CD1c-positive myeloid dendritic cell (primary cell): ENCODE data around the gene NT5DC2.
A peak's percentile ranks its signal among the peaks of the same experiment; 100 is the strongest.

Source experiments
- DNase-seq: peaks from one replicate; pipeline ENCODE4 v3.0.0-alpha.2; 2016; ENCODE audit errors: extremely low spot score

Gene NT5DC2

DNA sequence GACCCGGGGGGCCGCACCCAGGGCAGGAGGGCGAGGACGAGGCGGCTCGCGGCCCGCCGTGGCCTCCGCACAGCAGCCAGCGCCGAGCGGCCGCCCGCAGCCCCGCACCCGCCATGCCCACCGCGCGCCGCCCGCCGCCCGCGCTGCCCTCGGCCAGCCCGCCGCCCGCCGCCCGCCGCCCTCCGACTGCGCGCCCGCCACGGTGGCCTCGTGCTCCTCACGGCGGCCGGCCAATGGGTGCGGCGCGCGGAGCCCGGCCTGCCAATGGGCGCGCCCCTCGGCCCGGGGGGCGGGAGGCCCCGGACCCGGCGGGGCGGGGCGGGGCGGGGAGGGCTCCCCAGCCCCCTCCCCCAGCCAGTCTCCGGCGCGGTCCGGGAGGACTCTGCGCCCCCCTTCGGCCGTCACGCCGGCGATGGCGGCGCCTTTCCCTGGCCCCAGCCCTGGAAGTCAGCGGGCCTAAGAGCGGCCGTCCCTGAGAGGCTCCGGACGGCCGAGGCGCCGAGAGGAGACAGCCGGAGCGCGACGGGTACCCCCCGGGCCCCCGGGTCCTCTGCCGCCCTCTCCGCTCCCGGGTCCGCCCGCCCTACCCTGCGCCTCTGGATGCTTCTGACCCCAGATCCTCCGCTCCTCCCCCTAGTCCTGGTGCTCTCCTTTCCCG is at the start of gene NT5DC2:
TSS of gene NT5DC2 (minus strand) at position 235 of the 658 bp plus-strand sequence. CDS start at position 115, 120 bp downstream.
- peak; percentile 79 for DNase-seq

DNA sequence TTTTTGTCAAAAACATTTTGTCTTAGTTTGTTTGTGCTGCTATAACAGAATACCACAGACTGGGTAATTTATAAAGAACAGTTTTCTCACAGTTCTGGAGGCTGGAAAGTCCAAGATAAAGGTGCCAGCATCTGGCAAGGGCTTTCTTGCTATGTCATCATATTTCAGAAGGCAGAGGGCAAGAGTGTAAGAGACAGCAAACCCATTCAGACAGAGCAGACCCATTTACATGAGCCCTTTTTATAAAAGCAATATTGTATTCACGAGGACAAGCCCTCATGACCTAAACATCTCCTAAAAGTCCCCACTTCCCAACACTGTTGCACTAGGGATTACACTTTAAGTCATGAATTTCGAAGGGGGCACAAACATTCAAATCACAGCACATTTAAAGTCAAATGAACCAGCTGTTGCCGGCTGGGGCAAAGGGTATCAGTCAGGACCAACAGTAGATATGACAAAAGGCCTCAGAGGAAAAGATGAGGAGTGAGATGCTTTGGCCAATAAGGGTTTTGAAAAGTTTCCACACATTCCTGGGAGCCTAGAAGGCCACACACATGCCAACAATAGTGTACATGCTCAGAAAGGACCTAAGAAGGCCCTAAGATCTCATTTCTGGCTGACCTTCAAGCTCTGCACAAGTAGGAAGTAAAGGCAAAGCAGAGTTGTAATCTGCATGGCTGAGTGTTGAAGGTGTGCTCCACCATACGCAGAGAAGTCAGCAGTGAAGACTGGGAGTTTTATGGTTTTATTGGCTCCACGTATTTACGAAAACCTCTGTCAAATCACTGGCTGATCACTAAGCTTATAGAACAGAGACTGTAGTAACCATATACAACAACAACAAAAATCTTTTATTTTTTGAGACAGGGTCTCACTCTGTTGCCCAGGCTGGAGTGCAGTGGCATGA is 40.7 kb upstream of the NT5DC2 start:
- no peak for DNase-seq

DNA sequence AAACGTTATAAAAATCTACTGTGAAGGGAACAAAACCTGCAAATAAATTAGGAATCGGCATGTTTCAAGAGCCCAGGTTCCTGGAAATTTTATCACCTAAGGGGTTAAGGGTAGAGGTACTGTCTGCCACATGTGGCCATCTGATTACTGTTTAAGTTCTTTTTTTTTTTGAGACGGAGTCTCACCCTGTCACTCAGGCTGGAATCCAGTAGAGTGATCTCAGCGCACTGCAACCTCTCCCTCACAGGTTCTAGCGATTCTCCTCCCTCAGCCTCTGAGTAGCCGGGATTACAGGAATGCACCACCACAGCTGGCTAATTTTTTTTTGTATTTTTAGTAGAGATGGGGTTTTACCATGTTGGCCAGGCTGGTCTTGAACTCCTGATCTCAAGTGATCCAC is 38.6 kb upstream of the NT5DC2 start:
- no peak for DNase-seq

DNA sequence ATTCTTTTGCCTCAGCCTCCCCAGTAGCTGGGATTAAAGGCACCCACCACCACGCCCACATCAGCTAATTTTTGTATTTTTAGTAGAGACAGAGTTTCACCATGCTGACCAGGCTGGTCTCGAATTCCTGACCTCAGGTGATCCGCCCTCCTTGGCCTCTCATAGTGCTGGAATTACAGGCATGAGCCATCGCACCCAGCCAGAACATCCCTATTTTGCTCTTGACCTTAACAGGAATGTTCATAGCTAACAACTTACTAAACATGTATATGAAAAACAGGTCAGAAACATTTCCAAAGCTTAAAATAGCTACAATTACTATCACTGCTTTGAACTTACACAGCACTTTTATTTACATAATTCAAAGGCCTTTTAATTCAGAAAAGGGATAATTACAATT is 36.4 kb upstream of the NT5DC2 start:
- DNase-seq, result no peak

DNA sequence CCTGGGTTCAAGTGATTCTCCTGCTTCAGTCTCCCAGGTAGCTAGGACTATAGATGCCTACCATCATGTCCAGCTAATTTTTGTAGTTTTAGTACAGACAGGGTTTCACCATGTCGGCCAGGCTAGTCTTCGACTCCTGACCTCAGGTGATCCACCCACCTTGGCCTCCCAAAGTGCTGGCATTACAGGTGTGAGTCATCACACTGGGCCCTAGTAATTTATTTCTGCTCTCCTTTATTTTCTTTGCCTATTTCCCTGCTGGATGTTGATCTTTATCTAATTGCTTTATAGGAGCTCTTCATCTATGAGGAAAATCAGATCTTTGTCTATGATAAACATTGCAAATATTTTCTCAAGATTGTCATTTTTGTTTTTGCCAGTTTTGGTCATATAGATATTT is 34.4 kb upstream of the NT5DC2 start:
- no peak for DNase-seq

DNA sequence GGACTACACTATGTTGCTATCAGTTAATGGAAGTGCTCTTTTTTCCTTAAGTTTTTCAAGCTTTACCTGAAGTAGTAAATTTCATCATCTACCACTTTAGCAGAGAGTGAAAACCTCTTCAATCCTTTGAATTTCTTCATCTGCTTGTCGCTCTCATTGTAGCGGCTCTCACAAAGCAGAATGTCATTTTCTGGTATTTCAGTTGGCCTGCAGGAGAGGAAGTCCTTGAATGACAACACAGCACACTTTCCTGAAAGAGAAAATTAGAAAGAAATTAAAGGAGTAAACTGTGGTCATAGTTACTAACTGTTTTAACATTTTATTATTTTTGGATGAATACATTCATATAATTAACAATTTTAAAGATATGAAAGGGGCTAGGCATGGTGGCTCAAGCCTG is 30.3 kb upstream of the NT5DC2 start:
- DNase-seq, result no peak

DNA sequence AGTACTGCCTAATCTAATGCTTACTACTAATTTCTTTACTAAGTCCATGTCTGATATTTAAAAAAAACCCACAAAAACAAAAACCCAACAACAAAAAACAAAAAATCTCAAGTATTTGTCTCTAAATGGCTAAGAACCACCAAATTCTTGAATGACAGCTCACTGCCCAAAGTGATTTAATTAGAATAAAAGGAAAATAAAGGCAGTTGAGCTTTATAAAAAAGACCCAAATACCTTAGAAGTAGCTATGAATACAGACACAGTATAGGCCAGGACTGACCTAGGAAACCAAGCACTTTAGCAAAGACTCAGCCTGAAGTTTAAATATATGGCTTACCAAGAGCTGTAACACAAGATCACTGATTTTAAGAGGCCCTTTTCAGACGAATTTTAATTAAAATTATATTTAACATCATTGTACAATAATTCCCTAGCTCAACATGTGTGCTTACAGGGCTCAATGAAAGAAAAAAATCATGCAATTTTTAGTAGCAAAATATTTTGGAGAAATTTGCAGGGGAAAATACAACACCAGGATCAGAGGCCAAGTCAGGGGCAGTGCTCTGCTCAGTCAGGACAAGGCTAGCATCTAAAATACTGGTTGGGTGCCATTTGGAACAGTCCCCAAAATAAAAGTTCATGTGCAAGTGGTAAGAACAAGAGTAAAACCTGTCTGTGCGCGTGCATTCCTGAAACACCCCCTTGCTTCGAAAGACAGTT is 27.5 kb upstream of the NT5DC2 start:
- no peak for DNase-seq

DNA sequence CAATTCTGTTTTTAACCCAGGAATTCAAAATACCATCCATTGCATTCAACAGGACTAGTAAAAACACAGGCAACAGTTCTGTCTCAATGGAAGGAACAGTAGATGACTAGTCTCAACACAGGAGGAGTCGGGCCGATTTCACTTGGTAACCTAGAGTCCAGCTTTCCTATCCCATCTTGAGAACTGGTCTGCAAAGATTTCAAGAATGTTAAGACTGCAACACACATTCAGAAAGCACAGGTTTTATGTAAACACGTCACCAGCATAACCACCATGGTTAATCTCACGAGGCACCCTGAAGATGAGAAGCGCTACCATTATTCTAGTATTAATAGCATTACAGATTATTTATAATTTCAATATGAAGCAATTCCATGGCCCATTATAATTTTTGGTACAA is 24.8 kb upstream of the NT5DC2 start:
- DNase-seq, result no peak

DNA sequence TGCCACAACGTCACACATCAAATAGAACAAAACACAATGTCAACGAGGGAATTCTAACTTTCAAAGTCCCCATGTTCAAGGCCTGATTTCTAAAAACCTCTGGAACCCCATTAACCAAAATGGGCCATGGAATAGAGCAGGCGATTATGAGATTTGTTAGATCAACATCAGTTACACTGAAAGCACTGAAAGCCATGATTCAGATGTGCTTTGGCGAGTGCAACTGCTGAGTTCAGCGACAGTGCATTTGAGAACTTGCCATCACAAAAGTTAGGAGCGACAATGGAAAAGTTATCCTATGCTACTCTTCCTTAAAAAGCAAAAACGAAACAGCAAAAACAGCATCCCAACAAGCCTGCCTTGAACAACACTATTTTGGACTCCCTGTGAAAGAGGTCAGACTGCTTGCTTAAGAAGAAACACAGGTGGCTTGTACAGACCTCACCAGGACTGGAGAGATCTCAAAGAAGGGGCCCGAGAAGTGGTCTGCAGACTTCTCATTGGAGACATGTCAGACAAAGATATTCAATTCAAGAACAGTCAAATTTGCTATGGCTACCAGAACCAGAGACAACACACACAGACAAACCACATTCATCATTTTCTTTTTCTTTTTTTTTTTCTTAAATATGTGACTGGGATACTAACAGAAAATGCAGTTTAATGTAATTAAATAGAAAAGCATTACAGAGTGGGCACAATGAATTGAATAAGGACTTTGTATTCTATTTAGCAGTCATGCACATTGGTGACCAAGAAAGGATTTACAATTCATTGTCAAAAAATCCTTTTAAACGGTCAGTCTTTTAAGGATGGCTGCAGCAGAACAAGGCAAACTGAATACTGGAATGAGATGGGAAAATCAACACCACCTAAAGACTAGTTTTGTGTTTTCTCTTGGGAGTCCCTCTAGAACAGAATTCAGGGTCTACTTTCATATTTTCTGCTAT is 23.6 kb upstream of the NT5DC2 start:
- DNase-seq, result no peak

DNA sequence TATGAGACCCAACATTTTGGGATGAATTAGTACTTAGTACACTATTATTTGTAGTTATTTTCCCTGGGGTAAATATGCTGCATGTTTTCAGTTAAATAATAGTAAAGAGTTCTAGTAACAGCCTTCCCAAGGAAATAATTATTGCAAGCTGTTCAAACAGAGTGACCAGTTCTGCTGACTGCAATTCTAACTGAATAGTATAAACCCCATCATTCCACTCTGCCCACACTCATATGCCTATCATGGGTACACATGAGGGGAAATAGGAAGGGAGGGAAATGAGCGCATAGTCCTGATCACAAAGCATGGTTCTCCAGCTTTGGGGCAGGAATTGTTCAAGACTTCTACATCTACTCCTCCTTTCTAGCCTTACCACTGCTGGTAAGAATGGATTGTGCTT is 21.4 kb upstream of the NT5DC2 start:
- DNase-seq, result no peak

DNA sequence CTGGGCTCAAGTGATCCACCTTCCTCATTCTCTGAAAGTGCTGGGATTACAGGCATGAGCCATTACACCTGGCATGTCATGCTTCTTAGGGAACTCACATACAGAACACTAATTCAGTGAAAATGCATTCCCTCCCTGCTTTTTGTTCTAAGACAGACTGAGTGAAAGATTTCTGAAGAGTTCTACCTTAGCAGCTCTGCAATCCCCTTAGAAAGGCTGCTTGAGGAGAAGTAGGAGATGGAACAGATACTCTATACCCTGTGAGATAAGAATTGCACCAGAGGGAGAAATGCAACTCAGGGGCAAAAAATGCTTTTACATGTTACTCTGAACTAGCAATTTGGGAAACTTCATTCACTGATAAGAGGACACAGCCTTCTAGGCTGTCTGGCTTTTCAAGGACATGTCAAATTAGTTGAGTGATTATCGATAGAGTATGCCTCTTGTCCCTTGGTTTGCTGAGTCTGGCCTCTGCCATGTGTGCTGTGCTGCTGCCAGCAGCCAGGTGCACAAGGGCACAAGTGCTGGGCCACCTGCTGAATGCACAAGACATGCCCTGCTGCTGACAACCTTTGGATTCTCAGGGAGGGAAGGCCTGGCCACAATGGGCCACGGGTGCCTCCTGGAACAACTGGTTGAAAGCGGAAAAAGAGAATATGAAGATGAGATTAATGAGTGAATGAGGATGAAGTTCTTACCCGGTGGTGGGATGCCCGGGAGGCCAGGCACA is 20.5 kb upstream of the NT5DC2 start:
- no peak for DNase-seq

DNA sequence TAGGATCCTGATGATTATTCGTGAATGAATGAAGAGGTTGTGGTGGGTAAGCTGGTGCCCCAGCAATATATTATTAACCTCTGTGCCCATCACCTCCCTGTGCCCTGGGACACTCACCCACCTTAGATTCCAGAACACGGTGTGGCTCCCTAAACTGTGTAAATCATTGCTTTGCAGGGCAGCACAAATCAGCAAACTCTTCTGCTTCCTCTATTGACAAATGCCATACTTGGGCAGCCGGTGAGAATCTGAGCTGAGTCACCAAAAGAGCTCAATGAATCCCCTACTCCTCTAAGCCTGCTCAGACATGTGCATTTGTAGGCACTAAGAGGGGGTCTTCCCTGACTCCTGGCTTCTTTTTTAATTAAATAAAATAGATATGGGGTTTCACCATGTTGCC is 18.4 kb upstream of the NT5DC2 start:
- no peak for DNase-seq

DNA sequence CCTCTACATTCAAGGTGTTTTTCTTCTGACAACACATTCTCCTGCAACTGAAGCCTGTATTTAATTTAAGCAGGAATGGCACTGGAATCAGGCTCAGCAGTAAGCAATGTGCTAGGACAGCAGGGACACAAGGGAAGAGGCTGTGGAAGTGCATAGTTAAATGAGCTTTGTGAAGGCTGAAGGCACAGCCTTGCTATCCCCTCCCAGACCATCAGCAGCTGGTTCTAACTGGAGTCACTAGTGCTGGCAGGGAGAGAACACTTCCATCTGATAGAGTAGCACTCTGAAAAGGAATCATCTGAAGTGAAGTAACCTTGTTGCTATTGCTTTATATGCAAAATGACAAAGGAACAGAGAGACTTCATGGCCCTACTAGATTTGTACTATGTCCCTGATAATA is 17.5 kb upstream of the NT5DC2 start:
- DNase-seq, result no peak

DNA sequence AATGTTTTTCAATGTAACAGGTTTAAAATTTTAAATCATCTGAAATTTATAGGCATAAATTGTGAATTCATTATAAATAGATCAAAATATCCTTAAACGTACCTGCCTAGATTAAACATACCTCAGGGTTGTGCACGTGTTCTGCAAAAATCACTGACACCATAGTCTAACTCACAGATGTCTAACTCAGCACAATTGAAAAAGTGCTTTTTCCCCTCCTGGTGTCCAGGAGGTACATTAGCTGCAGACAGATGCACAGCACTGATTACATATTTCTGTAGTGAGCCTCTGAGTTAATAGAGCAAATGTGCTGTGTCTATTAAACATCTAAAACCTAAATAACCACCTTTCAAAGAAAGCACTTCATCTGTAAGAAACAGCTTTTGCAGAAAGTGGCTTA is 13.5 kb upstream of the NT5DC2 start:
- no peak for DNase-seq

DNA sequence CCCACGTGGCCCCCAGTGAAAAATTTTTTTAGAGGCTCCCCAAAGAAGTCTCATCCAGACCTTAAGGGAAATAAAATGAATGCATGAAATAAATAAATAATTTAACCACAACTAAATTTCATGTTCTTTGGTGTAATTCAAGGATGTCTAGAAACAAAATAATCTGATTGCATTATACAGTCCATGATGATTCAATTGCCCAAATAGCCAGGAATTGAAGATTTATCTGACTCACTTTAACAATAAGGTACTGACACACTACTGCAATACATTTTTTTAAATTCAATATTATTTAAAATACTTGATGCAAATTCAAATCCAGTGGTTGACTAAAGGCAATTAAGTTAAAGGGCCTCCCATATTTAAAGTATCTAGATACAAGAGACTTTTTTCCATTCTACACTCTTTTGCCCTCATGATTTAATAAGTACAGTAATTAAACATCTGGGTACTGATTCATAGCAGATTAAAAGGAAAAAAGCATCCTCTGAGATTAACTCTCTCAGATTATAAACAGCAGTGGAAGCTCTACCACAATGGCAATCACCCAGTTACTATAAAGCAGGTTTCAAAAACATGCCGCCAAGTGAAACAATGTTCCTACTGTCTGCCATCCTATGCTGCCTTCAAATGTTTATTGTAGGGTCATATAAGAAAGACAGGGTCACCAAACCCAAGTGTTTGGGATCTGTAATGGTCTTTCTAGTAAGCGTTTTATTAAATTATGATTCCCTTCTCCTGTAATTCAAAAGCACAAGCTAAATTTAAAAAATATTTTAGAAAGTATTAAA is 12.6 kb upstream of the NT5DC2 start:
- DNase-seq, result no peak

DNA sequence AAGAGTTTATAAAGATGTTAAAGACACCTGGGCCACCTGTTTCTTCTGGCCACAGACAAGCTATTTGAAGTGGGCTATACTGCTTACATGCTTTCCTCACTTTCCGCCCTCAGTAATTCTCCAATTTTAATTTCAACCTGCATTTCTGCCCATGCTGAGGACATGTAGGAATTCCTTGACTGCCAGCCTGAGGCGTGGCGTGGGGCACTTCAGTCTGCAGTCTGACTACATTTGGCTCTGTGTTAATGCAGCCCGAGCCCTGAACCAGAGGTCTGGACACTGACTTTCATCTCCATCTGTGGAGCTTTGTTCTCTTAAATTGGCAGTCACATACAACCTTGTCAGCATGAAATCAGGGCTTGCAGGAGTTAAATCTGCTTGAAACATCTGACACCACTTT is 11.3 kb upstream of the NT5DC2 start:
- DNase-seq, result no peak

DNA sequence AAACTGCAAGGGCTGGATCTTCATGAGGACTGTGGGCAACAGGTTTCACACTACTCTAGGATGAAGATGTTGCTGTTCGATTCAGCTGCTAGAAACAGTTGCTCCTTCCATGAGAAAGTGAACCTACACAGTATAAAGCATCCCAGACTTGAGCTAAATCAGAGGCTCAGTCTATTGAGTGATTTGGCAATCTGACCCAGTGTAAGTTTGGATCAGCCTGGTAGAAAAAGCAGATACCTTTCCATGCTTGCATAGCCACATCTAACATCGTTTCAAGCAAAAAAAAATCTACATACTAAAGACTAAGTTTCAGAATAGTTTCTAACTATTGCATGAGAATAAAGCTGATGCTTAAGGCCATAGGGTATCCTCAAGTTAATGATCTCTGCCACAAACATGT is 7.4 kb upstream of the NT5DC2 start:
- DNase-seq, result no peak

DNA sequence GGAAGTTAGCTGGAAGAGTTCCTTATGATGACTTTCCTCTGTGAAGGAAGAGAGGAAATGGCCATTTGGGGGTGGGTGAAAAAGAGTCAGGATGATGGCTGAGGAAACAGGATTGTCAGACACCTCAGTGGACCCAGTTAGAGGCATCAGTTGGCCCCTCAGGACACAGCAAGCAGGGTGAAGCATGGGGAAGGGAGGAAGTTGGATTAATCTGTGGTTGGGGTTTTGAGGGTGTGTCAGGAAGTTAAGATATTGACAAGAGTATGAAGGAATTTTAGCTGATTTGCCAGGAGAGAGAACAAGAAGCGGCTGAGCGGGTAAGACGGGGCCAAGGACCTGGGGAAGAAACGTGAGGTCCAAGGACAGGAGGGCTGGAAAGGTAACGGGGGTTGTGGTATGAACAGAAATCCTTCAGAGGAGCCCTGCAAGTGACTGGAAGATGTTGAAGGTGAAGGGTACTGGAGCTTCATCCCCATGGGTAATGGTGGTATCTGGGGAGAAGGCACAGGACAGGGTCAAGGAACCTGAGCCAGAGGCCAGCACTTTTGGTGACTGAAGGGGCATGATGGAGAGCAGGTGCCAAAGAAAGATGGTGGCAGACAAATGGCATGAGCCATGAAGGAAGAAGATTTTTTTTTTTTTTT is 5.5 kb upstream of the NT5DC2 start:
- peak; percentile 16 for DNase-seq

DNA sequence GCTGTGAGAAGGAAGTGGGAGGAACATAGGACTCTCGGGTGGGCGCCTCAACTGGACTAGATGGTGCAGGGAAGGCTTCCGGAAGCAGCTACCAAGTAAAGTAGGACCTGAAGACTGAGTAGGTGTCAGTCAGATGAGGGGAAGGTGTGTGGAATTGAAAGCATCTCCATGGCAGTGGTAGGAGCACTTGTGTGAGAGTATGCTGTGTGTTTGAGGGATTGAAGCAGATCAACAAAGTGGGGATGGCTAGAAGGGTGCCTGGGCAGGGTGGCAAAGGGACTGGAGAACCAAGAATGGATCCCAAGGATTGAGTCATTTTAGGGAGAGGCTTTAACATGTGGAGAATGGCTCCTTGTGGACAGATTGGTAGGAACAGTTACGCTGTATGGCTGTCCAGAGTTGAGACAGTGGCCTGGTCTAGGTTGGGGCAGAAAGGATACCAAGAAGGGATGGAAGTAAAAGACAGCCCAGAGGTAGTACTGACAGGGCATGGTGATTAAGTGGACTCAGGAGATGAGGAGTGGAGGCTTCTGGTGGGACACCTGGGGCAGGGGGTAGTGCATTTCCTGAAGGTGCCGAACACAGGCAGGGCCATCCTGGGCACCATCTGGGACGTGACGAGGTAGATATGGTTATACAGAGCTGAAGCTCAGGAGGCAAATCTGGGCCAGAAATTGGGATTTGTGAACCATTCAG is 4.2 kb upstream of the NT5DC2 start:
- DNase-seq, result no peak
